K562 (cell line): ENCODE data around the gene TFF1. TPM values are rescaled to one million over a fixed set of nuclear protein-coding genes. Genes with fewer than 3 reads are reported as not detected.

ENCODE experiments used
- ATAC-seq: fragments of 200-7000 bp; cut with Tn5 transposase; 3 replicates; pipeline ENCODE4 v1.9.1; 2020; ENCODE audit warnings: moderate library complexity
- BruUV-seq: library from RNA; stranded (reverse); fragments of 400-500 nt; replicated peaks from 2 replicates; lab custom pipeline; 2021; lab: Mats Ljungman, UMichigan
- CTCF ChIA-PET: fragments of 300-600 bp; formaldehyde crosslinking; extraction: SDS; loops from one replicate; lab custom pipeline; 2021; ENCODE audit warnings: low intra/inter-chr PET ratio; lab: Yijun Ruan, JAX
- POLR2A ChIA-PET: fragments of 300-600, 350-650 bp; sonication (Branson Sonifier 250); formaldehyde crosslinking; extraction: SDS; loops from one replicate; lab custom pipeline; 2021; ENCODE audit warnings: antibody characterized with exemption, inconsistent platforms; lab: Yijun Ruan, JAX
- DNase-seq, 4 experiments: peaks; one replicate each; pipeline versions ENCODE4 v3.0.0 to v3.0.0-alpha.2; 2011 to 2018; ENCODE audit warnings: low spot score in 3 of 4, mixed read lengths in 3 of 4; ENCODE audit errors: extremely low read depth in 1 of 4
- FAIRE-seq: peaks from 2 replicates; lab custom pipeline; 2011; peaks lifted over from hg19 to GRCh38; lab: Jason Lieb, UNC
- H2AFZ ChIP-seq: 2 replicates; pipeline ENCODE4 v1.6.0; 2011; ENCODE audit warnings: low read depth, low read length, control low read depth, inconsistent platforms
- H3K27ac ChIP-seq: fragments of 200-600 bp; 3 replicates; pipeline ENCODE4 v1.8.0; 2011; ENCODE audit warnings: low read depth, mild to moderate bottlenecking, control low read depth, inconsistent platforms, low read length, moderate library complexity, mixed read lengths; ENCODE audit errors: extremely low read depth
- H3K27me3 ChIP-seq, 2 experiments: fragments of 300-600 bp in 1 of 2; 2 replicates in 1 of 2; 3 replicates in 1 of 2; pipeline versions ENCODE4 v1.6.0 to v1.8.0; 2011; ENCODE audit warnings: inconsistent platforms in 2 of 2, low read length in 2 of 2, mild to moderate bottlenecking in 1 of 2, mixed read lengths in 1 of 2, moderate library complexity in 1 of 2; ENCODE audit not compliant: control insufficient read depth in 2 of 2, insufficient read depth in 2 of 2
- H3K36me3 ChIP-seq: fragments of 300-600 bp; 3 replicates; pipeline ENCODE4 v1.8.0; 2011; ENCODE audit warnings: mild to moderate bottlenecking, low read length, inconsistent platforms; ENCODE audit not compliant: control insufficient read depth, insufficient read depth
- H3K4me1 ChIP-seq, 2 experiments: fragments of 200-600 bp in 1 of 2; replicated peaks in 1 of 2; 2 replicates in 1 of 2; 3 replicates in 1 of 2; pipeline versions ENCODE4 v1.5.1 to v1.8.0; 2011; ENCODE audit warnings: inconsistent platforms in 2 of 2, low read length in 2 of 2, mild to moderate bottlenecking in 1 of 2, mixed read lengths in 1 of 2, moderate library complexity in 1 of 2; ENCODE audit not compliant: control insufficient read depth in 2 of 2, insufficient read depth in 2 of 2
- H3K4me2 ChIP-seq: 2 replicates; pipeline ENCODE4 v1.6.1; 2011; ENCODE audit warnings: low read length, control low read depth, inconsistent platforms, mixed read lengths; ENCODE audit not compliant: insufficient read depth
- H3K4me3 ChIP-seq: fragments of 200-600 bp; sonication (generic), shearing (Covaris generic); 2 replicates; pipeline ENCODE4 v1.5.1; 2016; ENCODE audit warnings: control low read depth, inconsistent platforms
- H3K79me2 ChIP-seq: fragments of 200-600 bp; 3 replicates; pipeline ENCODE4 v1.8.0; 2011; ENCODE audit warnings: low read length, inconsistent platforms; ENCODE audit not compliant: control insufficient read depth, insufficient read depth
- H3K9ac ChIP-seq, 2 experiments: 2 replicates each; pipeline versions ENCODE4 v1.6.0 to v1.6.1; 2011; ENCODE audit warnings: low read depth in 2 of 2, low read length in 2 of 2, control low read depth in 1 of 2, inconsistent platforms in 1 of 2, mild to moderate bottlenecking in 1 of 2, mixed read lengths in 1 of 2; ENCODE audit not compliant: insufficient read depth in 1 of 2
- H3K9me1 ChIP-seq: one replicate; pipeline ENCODE4 v1.6.0; 2011; ENCODE audit warnings: inconsistent platforms, mild to moderate bottlenecking, low read length, moderate library complexity; ENCODE audit not compliant: control insufficient read depth, insufficient read depth
- H3K9me3 ChIP-seq: replicated peaks from 2 replicates; pipeline ENCODE4 v1.5.1; 2011; ENCODE audit warnings: low read depth, low read length, inconsistent platforms; ENCODE audit not compliant: control insufficient read depth, insufficient read depth
- H4K20me1 ChIP-seq: replicated peaks from 2 replicates; pipeline ENCODE4 v1.6.1; 2011; ENCODE audit warnings: low read length, inconsistent platforms, mixed read lengths; ENCODE audit not compliant: control insufficient read depth, insufficient read depth
- CREB1 ChIP-seq, 2 experiments: sonication (generic) in 1 of 2; formaldehyde crosslinking in 1 of 2; IDR thresholded peaks; 2 replicates each; pipeline versions ENCODE4 v1.6.1 to v1.8.0; 2012 to 2022; ENCODE audit warnings: inconsistent platforms in 1 of 2, mild to moderate bottlenecking in 1 of 2, missing genetic modification reagents in 1 of 2, moderate library complexity in 1 of 2
- HNRNPL ChIP-seq: fragments of 200-400 bp; formaldehyde crosslinking; IDR thresholded peaks from 2 replicates; pipeline ENCODE4 v1.6.1; 2017; ENCODE audit warnings: low read depth, mild to moderate bottlenecking, low read length
- JUND ChIP-seq, 2 experiments: IDR thresholded peaks; 2 replicates in 1 of 2; 3 replicates in 1 of 2; pipeline ENCODE4 v1.6.1; 2011; ENCODE audit warnings: borderline replicate concordance in 2 of 2, low read depth in 2 of 2, low read length in 2 of 2, improper control_type of control experiment in 1 of 2, missing biosample characterization in 1 of 2, missing genetic modification characterization in 1 of 2, missing genetic modification reagents in 1 of 2
- LCOR ChIP-seq: sonication (generic); formaldehyde crosslinking; IDR thresholded peaks from 2 replicates; pipeline ENCODE4 v1.8.0; 2022; ENCODE audit warnings: mild to moderate bottlenecking, missing genetic modification reagents
- NR2C1 ChIP-seq, 2 experiments: fragments of 450-650 bp; IDR thresholded peaks; 2 replicates each; pipeline ENCODE4 v1.6.1; 2017; ENCODE audit warnings: mild to moderate bottlenecking in 2 of 2, antibody characterized with exemption in 1 of 2, inconsistent platforms in 1 of 2, missing compliant biosample characterization in 1 of 2, missing genetic modification characterization in 1 of 2
- NR2C2 ChIP-seq, 2 experiments: fragments of 200-800 bp in 1 of 2; sonication (Bioruptor generic) in 1 of 2; sonication (generic) in 1 of 2; formaldehyde crosslinking in 1 of 2; IDR thresholded peaks; 2 replicates each; pipeline versions ENCODE4 v1.6.1 to v1.8.0; 2016 to 2022; ENCODE audit warnings: mild to moderate bottlenecking in 1 of 2, missing compliant biosample characterization in 1 of 2, missing genetic modification characterization in 1 of 2, missing genetic modification reagents in 1 of 2
- RNF219 ChIP-seq: fragments of 250-450 bp; sonication (Bioruptor Pico); IDR thresholded peaks from 2 replicates; pipeline ENCODE4 v1.5.0; 2022; ENCODE audit warnings: mild to moderate bottlenecking
- SIN3A ChIP-seq, 2 experiments: fragments of 150-350 bp in 1 of 2; IDR thresholded peaks; 2 replicates each; pipeline ENCODE4 v1.6.1; 2011 to 2016; ENCODE audit warnings: borderline replicate concordance in 2 of 2, low read depth in 2 of 2, low read length in 2 of 2, mild to moderate bottlenecking in 2 of 2, moderate library complexity in 2 of 2; ENCODE audit not compliant: control insufficient read depth in 1 of 2
- SP1 ChIP-seq: sonication (generic); formaldehyde crosslinking; IDR thresholded peaks from 2 replicates; pipeline ENCODE4 v1.8.1; 2022; ENCODE audit warnings: mild to moderate bottlenecking, missing genetic modification reagents
- STAG1 ChIP-seq: sonication (generic); formaldehyde crosslinking; IDR thresholded peaks from 2 replicates; pipeline ENCODE4 v1.5.0; 2020; ENCODE audit warnings: missing genetic modification reagents, borderline replicate concordance
- ZBED1 ChIP-seq: IDR thresholded peaks from 2 replicates; pipeline ENCODE4 v1.6.1; 2014
- ZNF311 ChIP-seq: fragments of 250-450 bp; sonication (Bioruptor Pico); IDR thresholded peaks from 2 replicates; pipeline ENCODE4 v1.4.0; 2020; ENCODE audit warnings: mild to moderate bottlenecking, moderate library complexity
- WGBS: fragments of 100-300 bp; shearing (Covaris generic); methylation state at CpG from one replicate; pipeline ENCODE4 v1.1.6; 2016; ENCODE audit warnings: low coverage, mixed read lengths; ENCODE audit not compliant: insufficient coverage; ENCODE audit errors: missing lambda C conversion rate; 5-methylcytosine and 5-hydroxymethylcytosine counted together
- in situ Hi-C: fragments of 300-500 bp; cut with MboI; formaldehyde crosslinking; loops from 4 replicates; pipeline ENCODE4 v1.15.0; 2018; ENCODE audit warnings: inconsistent platforms, mixed read lengths
- intact Hi-C: fragments of 100-400 bp; cut with micrococcal nuclease; formaldehyde crosslinking; loops from 2 replicates; pipeline ENCODE4 v1.14.2; 2022
- polyA plus RNA-seq, 8 experiments: library from polyadenylated mRNA; depleted of rRNA in 4 of 8; stranded (reverse) in 5 of 8; unstranded in 3 of 8; fragments of >200 nt; fragmentation: Nextera tagmentation in 2 of 8; fragmentation: Illumina TruSeq in 1 of 8; extraction: Ambion mirVana in 2 of 8; extraction: Trizol in 1 of 8; gene quantifications; 2 replicates each; pipeline versions ENCODE4 v1.2.1 to v1.2.3, GENCODE V29; 2011 to 2014; ENCODE audit warnings: inconsistent platforms in 1 of 8, missing spikeins in 1 of 8
- total RNA-seq, 7 experiments: library from RNA; depleted of rRNA in 6 of 7; stranded (reverse); fragments of >200 nt in 6 of 7; fragmentation: Illumina TruSeq in 2 of 7; extraction: Trizol in 2 of 7; gene quantifications; 2 replicates each; pipeline versions ENCODE4 v1.2.1 to v1.2.3, GENCODE V29; 2011 to 2021; ENCODE audit warnings: low replicate concordance in 1 of 7

The TFF1 gene
- total and polyA plus RNA-seq, 9 of the 15 experiments (the other 6 are each of a cell fraction or from before 2014, with no cell fraction given) = 0.31 TPM; not detected in 8

- POLR2A ChIA-PET = interaction anchor here (0.5 to 2.1 kb wide), 2 partner anchors 9 to 577 kb away, joined by 3 to 8 read pairs; no protein-coding TSS in a partner anchor
- H3K4me3 ChIP-seq = no peak within 1 kb of the TSS
Observed at GRCh38 chr21:42315296-42315891, 50.9 kb downstream of the TFF1 start, which contains the start of gene TFF3. Gene TFF3, minus strand, starts transcription at chr21:42315409. Its CDS starts 35 bp downstream, at chr21:42315374.

GRCh38 chr21:42314616-42315295, 51.6 kb downstream of the TFF1 start:
- under 1% methylated on average over 6 of the region's 6 CpGs for WGBS
- Histone ChIP-seq H3K36me3 (no peaks in the 10 kb centered on the region), H3K79me2 (no peaks in the 10 kb centered on the region), H3K9me3 (no peaks in the 10 kb centered on the region), H3K4me1 (peaks cover 0 to 7% of the 10 kb centered on the region in 2 experiments; a peak in 1 of 5 replicates), H3K4me2 (no peak overlapping the region), H3K9me1 (no peaks in the 10 kb centered on the region), H3K27me3 (peaks cover 56 to 90% of the 10 kb centered on the region in 2 experiments), H4K20me1 (peaks cover 22% of the 10 kb centered on the region), H3K27ac (no peak overlapping the region), H2AFZ (no peak overlapping the region), H3K9ac (no peak overlapping the region), H3K4me3 (no peak overlapping the region)
- intact Hi-C loops (no loop called here), in situ Hi-C loops (loop anchor here (10.0 kb wide), 1 partner anchor 130 kb away; no protein-coding TSS in a partner anchor)
- ChIA-PET POLR2A (interaction anchor here (0.6 to 2.1 kb wide), 3 partner anchors 10 to 930 kb away, joined by 3 to 8 read pairs (median 3); no protein-coding TSS in a partner anchor), CTCF (no interaction called here)
- no peak for DNase-seq
- ATAC-seq = no peak
- no peak for FAIRE-seq
- no TSS peak for BruUV-seq
- TF ChIP-seq STAG1 (CRISPR knock-in tag) (no peak), LCOR (CRISPR knock-in tag) (no peak), HNRNPL (no peak), RNF219 (CRISPR knock-in tag) (no peak), SP1 (CRISPR knock-in tag) (no peak), JUND (IDR thresholded peaks at IDR 0.05; ENCODE audit: borderline replicate concordance, low read depth, low read length) (no peak), JUND (tag; IDR thresholded peaks at IDR 0.05; ENCODE audit: borderline replicate concordance, low read depth, low read length) (no peak), ZNF311 (CRISPR knock-in tag) (no peak), CREB1 (IDR thresholded peaks at IDR 0.05) (no peak), CREB1 (CRISPR knock-in tag; IDR thresholded peaks at IDR 0.05) (no peak), ZBED1 (no peak)

More at GRCh38 chr21:42315296-42315891, 50.9 kb downstream of the TFF1 start, which contains the start of gene TFF3:
- Histone ChIP-seq H3K9me1 (no peaks in the 10 kb centered on the region), H3K36me3 (no peaks in the 10 kb centered on the region), H3K4me2 (no peak within 1 kb of the TSS), H3K27ac (no peak within 1 kb of the TSS), H4K20me1 (peaks cover 16% of the 10 kb centered on the region), H3K9me3 (no peaks in the 10 kb centered on the region), H3K79me2 (no peaks in the 10 kb centered on the region), H3K4me1 (0 out of 5 replicates have a peak, but pooled peaks cover 0 to 3% of the 10 kb centered on the region in 2 experiments), H3K27me3 (peaks cover 55 to 89% of the 10 kb centered on the region in 2 experiments), H3K9ac (no peak within 1 kb of the TSS), H2AFZ (no peak within 1 kb of the TSS)
- no peak for DNase-seq
- CTCF ChIA-PET = no interaction called here
- 1% methylated on average over 15 of the region's 15 CpGs for WGBS
- FAIRE-seq = no peak
- intact Hi-C loops = no loop called here
- TF ChIP-seq SIN3A (IDR thresholded peaks at IDR 0.05; ENCODE audit: borderline replicate concordance in 2 of 2, control insufficient read depth in 1 of 2, low read depth in 2 of 2, low read length in 2 of 2) (no peak), NR2C1 (IDR thresholded peaks at IDR 0.05) (no peak), NR2C1 (tag; IDR thresholded peaks at IDR 0.05) (0 out of 2 replicates have a peak, but pooled peaks have one; percentile 26), NR2C2 (CRISPR knock-in tag; IDR thresholded peaks at IDR 0.05) (no peak), NR2C2 (tag; IDR thresholded peaks at IDR 0.05) (peak; percentile 73)
- BruUV-seq = no TSS peak
- ATAC-seq = no peak
- in situ Hi-C loops = loop anchor here (10.0 kb wide), 1 partner anchor 129 kb away; no protein-coding TSS in a partner anchor
